GM18505 (cell line): ENCODE results near the gene ALS2CL.

Experiments used
- ATAC-seq: cut with Tn5 transposase; IDR thresholded peaks from one replicate; pipeline ENCODE4 v1.9.1; 2021; ENCODE audit not compliant: unreplicated experiment
- POLR2A ChIP-seq: IDR thresholded peaks from 4 replicates; pipeline ENCODE4 v1.6.1; 2011; ENCODE audit warnings: borderline replicate concordance; ENCODE audit not compliant: insufficient read depth, insufficient read length; ENCODE audit errors: extremely low read depth

ALS2CL gene

GRCh38 chr3:46665763-46666452, 27.6 kb downstream of the ALS2CL start:
- no peak for TF ChIP-seq POLR2A
- no peak for ATAC-seq

- TF ChIP-seq POLR2A: no peak
- no peak for ATAC-seq
Observed at GRCh38 chr3:46664971-46665762, 28.3 kb downstream of the ALS2CL start.

DNA sequence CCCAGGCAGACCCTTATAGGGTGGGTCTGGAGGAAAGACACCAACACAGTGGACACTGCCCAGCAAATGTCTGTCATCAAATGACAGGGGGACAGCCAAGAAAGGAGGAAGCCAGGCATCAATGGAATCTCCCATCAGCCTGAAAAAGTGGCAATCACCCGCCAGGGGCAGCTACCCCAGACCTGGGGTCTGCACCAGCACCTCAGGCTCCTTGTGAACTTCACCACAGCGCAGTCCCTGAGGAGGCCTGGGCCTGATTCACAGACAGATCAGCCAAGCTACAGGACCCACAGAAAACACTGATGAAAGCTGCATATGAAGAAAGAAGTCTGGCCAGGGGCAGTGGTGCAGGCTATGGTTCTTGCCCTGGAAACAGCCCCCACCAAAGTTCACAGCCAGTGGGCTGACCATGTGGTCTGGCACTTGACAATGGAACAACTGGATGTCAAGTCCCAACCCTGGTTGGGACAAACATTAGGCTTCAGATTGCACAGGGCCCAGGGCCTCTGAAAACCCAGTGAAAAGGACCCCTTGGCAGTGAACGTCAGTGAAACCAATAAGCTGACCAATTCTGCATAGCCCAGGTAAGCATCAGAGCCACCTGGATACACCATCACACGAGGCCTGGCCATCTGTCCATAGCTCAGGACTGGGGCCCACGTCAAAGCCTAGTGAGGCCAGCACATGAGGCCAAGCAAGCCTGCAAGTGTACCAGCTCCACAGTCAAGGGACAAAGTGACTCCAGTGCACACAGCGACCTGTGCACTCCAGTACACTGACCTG, 29.1 kb downstream of the ALS2CL start:
- no peak for TF ChIP-seq POLR2A
- ATAC-seq: no peak

GRCh38 chr3:46663591-46664135, 29.8 kb downstream of the ALS2CL start:
- no peak for ATAC-seq
- TF ChIP-seq POLR2A: no peak

DNA sequence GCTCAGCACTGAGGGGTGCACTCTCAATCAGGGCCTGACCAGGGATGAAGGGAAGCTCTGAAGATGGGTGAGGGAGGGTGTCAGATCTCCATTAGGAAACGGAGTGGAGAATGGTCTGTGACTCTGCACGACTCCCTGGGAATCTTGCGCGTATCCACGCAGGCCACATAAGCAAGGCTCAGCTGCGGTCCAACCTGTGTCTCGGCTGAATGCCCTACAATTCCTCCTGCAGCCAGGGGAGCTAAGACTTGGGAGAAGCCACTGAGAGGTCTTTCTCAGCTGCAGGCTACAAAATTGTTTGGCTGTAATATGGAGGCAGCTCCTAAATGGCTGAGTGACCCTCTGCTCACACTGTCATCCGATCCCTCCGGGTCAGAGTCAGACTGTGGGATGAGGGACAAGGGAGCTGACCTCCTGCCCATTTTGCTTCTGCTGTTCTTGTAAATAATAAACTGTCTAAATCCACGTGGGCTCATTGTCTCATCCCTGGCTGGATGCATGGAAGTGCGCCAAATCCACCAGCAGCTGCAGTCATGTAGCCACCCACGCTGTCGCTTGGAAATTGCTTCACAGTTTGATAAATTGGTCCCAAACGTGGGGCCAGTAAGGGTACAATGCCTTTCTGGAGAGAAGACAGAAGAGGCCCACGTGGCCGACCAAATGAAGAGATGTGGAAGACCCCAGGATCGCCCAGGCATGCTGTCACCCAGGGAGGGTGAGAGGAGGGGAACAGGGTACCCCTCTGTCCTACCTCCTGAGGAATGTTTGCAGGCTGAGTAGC, 30.5 kb downstream of the ALS2CL start:
- no peak for TF ChIP-seq POLR2A
- ATAC-seq: no peak

- TF ChIP-seq POLR2A: no peak
- ATAC-seq: no peak
Observed at GRCh38 chr3:46661776-46662766, 31.4 kb downstream of the ALS2CL start.

- no peak for TF ChIP-seq POLR2A
- no peak for ATAC-seq
Observed at GRCh38 chr3:46660543-46661523, 32.6 kb downstream of the ALS2CL start.

GRCh38 chr3:46660003-46660402, 33.5 kb downstream of the ALS2CL start:
- ATAC-seq: no peak
- no peak for TF ChIP-seq POLR2A

GRCh38 chr3:46659285-46659684, 34.2 kb downstream of the ALS2CL start:
- no peak for ATAC-seq
- TF ChIP-seq POLR2A: no peak

DNA sequence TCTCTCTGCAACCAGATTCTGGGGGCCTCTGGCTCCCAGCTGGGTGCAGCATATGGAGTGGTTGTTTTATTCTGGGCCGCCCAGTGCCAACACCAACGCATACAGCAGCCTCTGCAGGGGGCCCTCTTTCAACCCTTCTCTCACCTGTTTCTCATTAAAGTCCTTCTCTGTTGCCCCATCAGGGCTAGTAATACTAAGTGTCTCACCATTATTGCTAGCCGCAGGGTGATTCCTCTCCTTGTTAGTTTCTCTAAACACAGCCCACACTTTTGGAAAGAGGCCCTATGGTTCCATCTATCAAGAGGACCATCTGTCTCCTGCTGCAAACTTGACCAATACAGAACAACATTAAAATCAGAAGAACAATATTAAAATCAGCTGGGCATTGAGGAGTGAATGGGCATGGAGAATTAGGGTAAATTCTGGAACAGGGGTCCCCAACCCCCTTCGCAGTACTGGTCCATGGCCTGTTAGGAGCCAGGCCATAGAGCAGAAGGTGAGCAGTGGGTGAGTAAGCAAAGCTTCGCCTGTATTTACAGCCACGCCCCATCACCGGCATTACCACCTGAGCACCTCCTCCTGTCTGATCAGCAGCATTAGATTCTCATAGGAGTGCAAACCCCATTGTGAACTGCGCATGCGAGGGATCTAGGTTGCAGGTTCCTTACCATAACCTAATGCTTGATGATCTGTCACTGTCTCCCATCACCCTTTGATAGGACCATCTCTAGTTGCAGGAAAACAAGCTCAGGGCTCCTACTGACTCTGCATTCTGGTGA, 36.5 kb downstream of the ALS2CL start:
- TF ChIP-seq POLR2A: no peak
- ATAC-seq: no peak
